HG03095 (cell line): ENCODE measurements around the gene SNAI1.

Source experiments
- ATAC-seq: cut with Tn5 transposase; IDR thresholded peaks from one replicate; pipeline ENCODE4 v1.9.1; 2021; ENCODE audit warnings: moderate library complexity; ENCODE audit not compliant: unreplicated experiment

Gene SNAI1

GRCh38 chr20:50032955-50033666, 50.3 kb downstream of the SNAI1 start:
- no peak for ATAC-seq

GRCh38 chr20:50034567-50035180, 51.9 kb downstream of the SNAI1 start:
- no peak for ATAC-seq

- no peak for ATAC-seq
These were observed 53.9 kb downstream of the SNAI1 start for GRCh38 chr20:50036703-50037102.

- ATAC-seq = no peak
These were observed 54.3 kb downstream of the SNAI1 start for GRCh38 chr20:50037123-50037522.

GRCh38 chr20:50037575-50037974, 54.8 kb downstream of the SNAI1 start:
- no peak for ATAC-seq

GRCh38 chr20:50038169-50038568, 55.4 kb downstream of the SNAI1 start:
- no peak for ATAC-seq
